GM13976 (cell line): ENCODE data around the gene RTP1.
"Not testable (repeated sequence)": the region's sequence is repeated elsewhere in the genome, so short reads cannot be mapped to it uniquely, and the experiment has no call there.

Experiments used
- DNase-seq: peaks from one replicate; pipeline ENCODE4 v3.0.0; 2012; ENCODE audit warnings: low spot score
- CTCF ChIP-seq: IDR thresholded peaks from 2 replicates; pipeline ENCODE4 v1.5.1; 2012; ENCODE audit warnings: borderline replicate concordance, mild to moderate bottlenecking; ENCODE audit not compliant: insufficient read depth; ENCODE audit errors: extremely low read depth, missing control alignments, control extremely low read depth
- in situ Hi-C: fragments of 300-500 bp; cut with MboI; formaldehyde crosslinking; loops from one replicate; pipeline ENCODE4 v1.12.0; 2022; ENCODE audit warnings: low sequenced_read_pairs, mixed read lengths, inconsistent platforms; ENCODE audit not compliant: unreplicated experiment

The RTP1 gene

GRCh38 chr3:187193181-187193580 is 4.1 kb upstream of the RTP1 start:
- in situ Hi-C loops = no loop called here
- no peak for TF ChIP-seq CTCF

GRCh38 chr3:187196573-187197334 is 532 bp upstream of the RTP1 start:
- no peak for TF ChIP-seq CTCF
- no peak for DNase-seq
- in situ Hi-C loops = no loop called here

More at GRCh38 chr3:187193181-187193580, 4.1 kb upstream of the RTP1 start:
- DNase-seq = no peak

GRCh38 chr3:187198490-187198889 is 1.2 kb downstream of the RTP1 start:
- in situ Hi-C loops = no loop called here
- no peak for DNase-seq
- no peak for TF ChIP-seq CTCF

DNA sequence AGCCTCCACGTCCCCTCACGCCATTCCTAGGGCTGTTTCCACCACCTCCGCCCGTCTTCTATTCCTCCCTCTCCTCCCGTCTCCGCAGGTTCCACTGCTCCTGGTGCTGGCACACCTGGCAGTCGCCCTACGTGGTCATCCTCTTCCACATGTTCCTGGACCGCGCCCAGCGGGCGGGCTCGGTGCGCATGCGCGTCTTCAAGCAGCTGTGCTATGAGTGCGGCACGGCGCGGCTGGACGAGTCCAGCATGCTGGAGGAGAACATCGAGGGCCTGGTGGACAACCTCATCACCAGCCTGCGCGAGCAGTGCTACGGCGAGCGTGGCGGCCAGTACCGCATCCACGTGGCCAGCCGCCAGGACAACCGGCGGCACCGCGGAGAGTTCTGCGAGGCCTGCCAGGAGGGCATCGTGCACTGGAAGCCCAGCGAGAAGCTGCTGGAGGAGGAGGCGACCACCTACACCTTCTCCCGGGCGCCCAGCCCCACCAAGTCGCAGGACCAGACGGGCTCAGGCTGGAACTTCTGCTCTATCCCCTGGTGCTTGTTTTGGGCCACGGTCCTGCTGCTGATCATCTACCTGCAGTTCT is 2.3 kb downstream of the RTP1 start:
- DNase-seq, in situ Hi-C loops: not testable (repeated sequence)

GRCh38 chr3:187205683-187206082 is 8.4 kb downstream of the RTP1 start:
- no peak for DNase-seq
- no peak for TF ChIP-seq CTCF
- in situ Hi-C loops = no loop called here

GRCh38 chr3:187207062-187207461 is 9.8 kb downstream of the RTP1 start:
- no peak for DNase-seq
- TF ChIP-seq CTCF = no peak
- in situ Hi-C loops = no loop called here

- no peak for TF ChIP-seq CTCF
- DNase-seq = no peak
- in situ Hi-C loops = no loop called here
Measured at GRCh38 chr3:187207624-187208023, 10.3 kb downstream of the RTP1 start.
